Left lobe of liver (tissue), 2 donors: ENCODE results near the gene MUL1. TPM values are rescaled to one million over a fixed set of nuclear protein-coding genes. Genes with fewer than 3 reads are reported as not detected.

Experiments
- ATAC-seq: fragments of 200-7000 bp; cut with Tn5 transposase; one replicate; pipeline ENCODE4 v1.9.1; 2020; ENCODE audit warnings: mild to moderate bottlenecking, moderate library complexity
- DNase-seq: peaks from one replicate; pipeline ENCODE4 v3.0.0-alpha.2; 2020; ENCODE audit warnings: low spot score
- total RNA-seq: library from RNA; stranded (reverse); gene quantifications from one replicate; pipeline ENCODE4 v1.2.1, GENCODE V29; 2021
- donor health status: DM: no; HTN: no; CAD: no; lungs with moderate emphysema.
- donor health status: DM: no; HTN: yes; CAD: no.

MUL1 gene, protein sequence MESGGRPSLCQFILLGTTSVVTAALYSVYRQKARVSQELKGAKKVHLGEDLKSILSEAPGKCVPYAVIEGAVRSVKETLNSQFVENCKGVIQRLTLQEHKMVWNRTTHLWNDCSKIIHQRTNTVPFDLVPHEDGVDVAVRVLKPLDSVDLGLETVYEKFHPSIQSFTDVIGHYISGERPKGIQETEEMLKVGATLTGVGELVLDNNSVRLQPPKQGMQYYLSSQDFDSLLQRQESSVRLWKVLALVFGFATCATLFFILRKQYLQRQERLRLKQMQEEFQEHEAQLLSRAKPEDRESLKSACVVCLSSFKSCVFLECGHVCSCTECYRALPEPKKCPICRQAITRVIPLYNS
- total RNA-seq: 16.9 TPM

DNA sequence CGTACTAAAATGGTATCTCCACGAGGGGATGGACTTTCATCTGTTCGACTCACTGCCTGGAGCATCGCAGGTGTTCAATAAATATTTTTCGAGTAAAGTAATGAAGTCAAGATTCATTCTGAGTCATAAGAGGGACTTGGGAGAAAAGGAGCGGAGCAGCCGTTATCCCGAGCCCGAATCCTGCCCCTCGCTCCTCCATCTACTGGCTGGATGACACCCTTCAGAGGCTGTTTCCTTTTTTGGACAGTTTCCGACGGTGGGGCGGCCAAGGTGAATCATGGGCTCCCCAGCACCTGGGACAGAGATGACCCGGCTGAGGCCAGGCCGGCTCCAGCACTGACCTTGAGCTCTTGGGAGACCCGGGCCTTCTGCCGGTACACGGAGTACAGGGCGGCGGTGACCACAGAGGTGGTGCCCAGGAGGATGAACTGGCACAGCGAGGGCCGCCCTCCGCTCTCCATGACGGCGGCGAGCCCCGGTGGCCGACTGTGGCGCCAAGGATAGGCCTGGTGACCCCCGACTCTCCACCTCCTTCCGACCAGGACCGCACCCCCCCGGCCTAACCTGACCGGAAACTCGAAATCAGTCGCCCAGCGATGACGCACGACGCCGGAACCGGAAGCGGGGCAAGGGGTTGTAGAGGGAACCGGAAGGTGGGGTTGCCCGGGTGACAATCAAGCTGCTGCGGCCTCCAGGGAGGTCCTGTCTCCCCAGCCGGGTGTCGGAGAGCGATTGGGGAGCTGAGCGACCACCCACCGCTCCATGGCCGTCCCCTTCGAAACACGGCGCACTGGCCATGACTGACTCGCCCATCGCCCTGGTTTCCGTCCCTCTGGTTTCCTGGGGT lies at the start of gene MUL1:
MUL1 (minus strand) TSS at position 588 of the 847 bp plus-strand sequence; CDS start at position 461, 127 bp downstream.
- peak; percentile 98 for ATAC-seq
- peak; percentile 96 for DNase-seq

DNA sequence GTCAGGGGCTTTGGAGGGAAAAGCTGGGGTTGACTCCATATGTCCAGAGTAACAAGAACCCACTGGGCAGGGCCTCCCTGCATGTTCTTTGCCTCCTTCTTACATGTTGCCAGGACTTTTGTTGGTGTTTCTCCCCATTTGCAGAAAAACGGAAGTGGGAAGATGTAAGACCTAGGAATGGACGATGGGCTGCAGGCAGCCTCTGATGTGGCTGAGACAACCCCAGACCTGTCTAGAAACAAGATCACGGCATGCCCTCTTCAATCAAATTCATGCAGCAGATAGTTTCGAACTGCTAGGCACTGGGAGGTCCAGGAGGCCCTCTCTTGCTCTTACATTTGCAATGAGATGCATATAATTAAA lies 47.8 kb upstream of the MUL1 start:
- ATAC-seq (no peak), DNase-seq (no peak)

DNA sequence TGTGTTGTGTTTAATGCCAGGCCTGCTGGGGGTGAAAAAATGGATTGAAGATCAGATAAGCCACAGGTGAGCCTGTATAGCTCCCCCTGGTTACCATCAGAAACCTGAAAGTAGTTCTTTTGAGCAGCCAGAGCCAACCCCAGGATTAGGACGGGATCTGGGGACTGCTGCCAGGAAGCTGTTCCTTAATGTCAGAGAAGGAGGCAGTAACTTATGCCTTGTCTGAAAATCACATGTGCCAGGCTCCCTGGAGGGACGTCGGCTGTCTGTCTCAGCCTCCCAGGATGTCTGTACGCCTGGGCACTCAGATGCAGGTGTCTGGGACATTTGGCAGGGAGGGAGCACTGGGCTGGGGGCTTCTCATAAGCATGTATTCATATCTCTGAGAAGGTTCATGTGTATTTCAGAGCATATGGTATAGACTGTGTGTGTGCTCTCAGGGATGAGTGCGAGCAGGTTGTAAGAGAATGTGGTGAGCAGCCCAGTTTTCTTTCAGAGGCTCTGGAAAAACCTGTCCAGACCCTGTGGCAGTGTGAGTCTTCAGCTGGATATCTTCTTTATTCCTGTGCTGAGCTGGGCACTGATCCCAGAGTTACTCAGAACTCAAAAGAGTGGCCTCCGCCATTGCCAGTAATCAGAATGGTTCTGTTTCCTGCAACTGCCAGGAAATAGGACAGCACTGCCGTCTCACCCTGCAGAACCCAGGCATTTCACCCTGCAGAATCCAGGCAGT lies 47.2 kb upstream of the MUL1 start:
- no peak for DNase-seq
- no peak for ATAC-seq

DNA sequence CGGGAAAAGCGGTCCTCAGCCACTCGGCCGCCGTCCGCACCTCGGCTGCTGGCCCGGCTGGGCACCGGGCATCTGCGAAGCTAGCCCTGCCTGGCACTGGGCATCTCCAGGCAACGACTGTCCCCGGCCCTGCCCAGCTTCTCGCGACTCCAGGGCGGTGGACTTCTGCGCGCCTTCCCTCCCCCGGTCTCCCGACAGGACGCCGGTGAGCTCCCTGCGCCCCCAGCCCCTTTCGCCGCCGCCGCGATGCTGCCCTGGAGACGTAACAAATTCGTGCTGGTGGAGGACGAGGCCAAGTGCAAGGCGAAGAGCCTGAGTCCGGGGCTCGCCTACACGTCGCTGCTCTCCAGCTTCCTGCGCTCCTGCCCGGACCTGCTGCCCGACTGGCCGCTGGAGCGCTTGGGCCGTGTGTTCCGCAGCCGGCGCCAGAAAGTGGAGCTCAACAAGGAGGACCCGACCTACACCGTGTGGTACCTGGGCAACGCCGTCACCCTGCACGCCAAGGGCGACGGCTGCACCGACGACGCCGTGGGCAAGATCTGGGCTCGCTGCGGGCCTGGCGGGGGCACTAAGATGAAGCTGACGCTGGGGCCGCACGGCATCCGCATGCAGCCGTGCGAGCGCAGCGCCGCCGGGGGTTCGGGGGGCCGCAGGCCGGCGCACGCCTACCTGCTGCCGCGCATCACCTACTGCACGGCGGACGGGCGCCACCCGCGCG lies 44.9 kb upstream of the MUL1 start:
- ATAC-seq: peak; percentile 21
- no peak for DNase-seq

DNA sequence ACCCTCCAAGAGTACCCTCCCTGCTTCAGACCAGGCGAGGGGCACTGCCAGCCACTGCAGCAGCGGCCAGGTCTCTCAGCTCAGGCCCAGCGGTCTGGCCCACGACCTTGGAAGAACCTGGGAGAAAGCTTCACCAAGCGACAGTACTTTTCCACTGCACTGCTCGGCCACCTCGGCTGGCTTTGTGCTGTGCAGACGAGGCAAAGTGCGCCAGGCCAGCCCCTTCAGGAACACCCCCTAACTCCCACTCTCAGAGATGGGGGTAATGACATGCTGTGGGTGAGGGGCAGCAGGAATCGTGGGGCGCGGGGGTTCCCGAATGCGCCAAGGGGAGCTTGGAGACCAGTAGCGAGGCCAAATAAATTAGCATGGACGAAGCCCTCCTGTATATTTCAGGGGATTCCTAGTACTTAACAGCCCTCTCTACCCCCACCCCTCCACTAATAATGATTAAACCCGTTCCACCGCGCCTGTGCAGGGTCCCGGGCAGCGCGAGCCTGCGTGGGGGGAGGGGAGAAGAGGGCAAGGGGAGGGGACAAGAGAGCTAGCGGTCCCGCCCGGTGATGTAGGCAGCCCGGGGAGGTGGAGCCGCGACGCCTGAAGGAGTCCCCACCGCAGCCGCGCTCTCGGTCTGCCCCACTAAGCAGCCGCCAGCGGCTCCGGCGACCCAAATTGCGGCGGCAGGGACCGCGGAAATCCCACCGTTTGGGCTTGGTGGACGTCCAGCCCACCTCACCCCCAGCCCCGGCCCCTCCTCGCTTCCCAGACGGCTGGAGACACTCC lies 44.2 kb upstream of the MUL1 start, which contains the start of gene FAM43B:
FAM43B (plus strand) TSS at position 629 of the 783 bp plus-strand sequence. CDS start 401 bp downstream, outside the sequence.
- DNase-seq: no peak
- peak; percentile 73 for ATAC-seq

DNA sequence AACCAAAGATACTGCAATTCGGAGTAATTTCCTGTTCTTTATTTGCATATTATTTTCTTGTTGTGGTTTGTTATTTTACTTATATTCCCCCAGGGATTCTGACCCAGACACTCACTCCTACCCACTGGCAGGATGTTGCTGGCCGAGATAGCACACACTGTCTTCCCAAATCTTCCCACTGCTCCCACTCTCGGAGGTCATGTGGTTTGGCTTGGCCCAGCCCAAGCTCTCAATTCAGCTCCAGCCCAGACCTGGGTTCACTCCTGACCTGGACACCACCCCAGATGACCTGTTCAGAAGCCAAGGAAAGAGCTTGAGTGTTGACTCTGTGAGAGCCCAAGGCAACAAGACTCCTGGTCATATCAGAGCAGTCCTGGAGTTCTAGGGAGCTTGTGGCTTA lies 43.2 kb upstream of the MUL1 start:
- ATAC-seq (no peak), DNase-seq (no peak)

DNA sequence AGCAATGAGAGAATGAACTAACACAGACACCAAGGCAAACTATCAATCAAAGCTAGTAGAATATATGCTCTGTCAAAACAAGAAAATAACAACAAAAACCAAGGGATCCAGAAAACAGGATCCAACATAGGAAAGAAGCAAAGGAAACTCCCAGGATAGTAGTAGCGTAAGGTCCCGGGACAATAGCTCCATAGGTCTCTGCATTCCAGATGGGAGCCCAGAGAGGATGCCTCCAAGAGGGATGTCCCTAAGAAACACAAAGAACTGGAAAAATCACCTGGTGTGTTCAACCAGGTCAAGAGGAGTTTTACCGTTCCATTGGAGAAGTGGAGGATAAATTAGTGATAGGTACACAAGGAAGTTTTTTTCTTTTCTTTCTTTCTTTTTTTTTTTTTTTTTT lies 38.7 kb upstream of the MUL1 start:
- ATAC-seq: no peak
- DNase-seq: no peak

DNA sequence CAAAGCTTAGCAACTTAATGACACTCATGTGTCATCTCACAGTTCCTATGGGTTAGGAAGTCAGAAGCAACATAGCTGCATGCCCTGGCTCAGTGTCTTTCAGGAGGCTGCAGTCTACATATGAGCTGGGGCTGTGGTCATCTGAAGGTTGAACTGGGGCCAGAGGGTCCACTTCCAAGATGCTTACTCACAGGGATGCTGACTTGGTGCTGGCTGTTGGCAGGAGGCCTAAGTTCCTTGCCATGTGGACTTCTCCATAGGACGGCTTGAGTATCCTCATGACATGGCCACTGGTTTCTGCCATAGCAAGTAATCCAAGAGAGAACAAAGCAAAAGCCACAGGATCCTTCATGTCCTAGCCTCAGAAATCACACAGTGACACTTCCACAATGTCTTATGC lies 32.3 kb upstream of the MUL1 start:
- no peak for DNase-seq
- no peak for ATAC-seq

DNA sequence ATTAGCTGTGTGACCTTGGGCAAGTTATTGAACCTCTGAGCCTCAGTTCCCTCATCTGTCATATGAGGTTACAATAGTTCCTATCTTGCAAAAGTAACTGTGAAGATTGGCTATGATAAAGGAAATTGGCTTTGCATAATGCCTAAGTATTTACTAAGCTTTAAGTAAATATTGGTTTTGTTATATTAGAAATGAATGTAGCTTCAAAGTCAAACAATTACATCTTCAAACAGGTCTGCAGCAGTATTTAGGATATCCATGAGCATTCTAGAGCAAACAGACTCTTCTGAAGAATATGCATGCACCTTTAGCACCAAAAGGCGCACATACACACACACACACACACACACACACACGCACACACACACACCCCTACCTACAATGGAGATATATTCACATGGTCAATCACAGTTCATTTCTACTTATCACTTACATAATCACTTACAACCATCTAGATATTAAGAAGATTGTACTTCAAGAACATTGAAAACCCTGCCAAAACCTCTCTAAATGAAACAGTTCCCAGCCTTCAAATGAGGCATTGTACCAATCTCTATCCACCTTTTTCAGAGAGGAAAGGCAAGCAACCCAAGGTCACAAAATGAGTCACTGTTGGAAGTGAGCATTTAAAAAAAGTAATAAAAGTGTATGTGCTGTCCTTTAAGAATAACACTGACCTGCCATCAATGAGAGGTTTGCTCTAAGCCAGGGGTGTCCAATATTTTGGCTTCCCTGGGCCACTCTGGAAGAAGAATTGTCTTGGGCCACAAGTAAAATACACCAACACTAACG lies 31.0 kb upstream of the MUL1 start:
- ATAC-seq (no peak), DNase-seq (no peak)

DNA sequence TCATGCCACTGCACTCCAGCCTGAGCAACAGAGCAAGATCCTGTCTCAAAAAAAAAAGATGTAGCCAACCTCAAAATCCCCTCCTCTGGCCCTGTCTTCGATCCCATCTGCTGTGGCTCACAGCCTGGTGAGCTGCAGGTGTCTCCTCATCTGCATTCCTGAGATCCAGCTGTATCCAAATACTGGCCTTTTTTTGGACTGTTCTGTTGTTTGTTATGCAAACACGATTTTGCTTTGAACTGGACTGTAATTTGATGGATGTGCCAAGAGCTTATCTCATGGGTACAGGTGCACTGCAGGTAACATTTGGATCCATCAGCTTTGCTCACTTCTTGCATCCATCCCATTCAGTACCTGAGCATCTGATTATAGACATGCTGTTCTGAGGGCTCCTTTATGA lies 30.3 kb upstream of the MUL1 start:
- DNase-seq (no peak), ATAC-seq (peak; percentile 11)

DNA sequence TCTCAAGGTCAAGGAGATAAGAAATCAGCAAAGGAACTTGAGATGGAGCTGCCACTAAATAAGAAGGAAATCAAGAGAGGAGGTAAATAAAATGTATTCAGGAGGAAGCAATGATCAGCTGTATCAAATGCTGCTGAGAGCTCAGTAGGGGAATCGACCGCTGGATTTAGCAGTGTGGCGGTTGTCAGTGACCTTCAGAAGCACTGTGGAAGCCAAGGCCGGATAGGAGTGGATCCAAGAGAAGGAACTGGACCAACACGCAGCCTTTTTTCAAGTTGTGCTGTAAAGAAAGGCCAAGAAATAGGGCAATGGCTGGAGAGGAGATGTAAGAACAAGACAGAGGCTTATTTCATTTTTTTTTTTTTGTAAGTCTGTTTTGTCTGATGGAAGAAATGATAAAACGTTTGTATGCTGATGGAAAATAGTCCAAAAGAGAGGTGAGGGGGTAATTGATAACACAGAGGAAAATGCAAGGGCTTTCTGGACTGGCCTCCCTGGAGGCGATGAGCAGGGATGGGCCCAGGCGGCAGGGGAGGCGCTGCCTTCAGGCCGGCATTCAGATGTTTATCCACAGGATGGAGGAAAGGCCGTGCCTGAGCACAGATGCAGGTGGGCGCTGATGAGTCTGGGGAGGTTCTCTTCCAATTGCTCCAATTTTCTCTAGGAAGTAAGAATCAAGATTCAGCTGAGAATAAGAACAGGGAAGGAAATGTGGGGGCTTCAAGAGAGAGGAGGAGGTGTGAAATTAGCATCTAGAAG lies 26.9 kb upstream of the MUL1 start:
- ATAC-seq (no peak), DNase-seq (no peak)

DNA sequence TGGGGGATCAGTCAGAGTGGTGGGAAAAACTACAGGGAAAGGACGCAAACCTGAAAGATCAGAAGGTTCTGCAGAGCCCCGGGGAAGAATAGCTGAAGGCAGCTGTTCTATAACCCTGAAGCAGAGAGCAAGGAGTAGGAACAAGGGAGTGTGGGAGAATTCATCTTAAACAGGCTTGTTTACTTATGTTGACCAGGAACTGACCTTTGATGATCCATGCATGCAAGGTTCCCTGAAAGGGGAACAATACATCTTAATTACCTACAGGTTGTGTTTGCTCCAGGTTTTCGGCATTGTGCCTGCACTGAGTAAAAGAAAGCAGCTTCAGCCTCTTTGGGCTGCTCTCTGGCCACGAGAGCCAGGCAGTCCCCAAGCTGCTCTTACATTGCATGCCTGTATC lies 25.7 kb upstream of the MUL1 start:
- no peak for ATAC-seq

DNA sequence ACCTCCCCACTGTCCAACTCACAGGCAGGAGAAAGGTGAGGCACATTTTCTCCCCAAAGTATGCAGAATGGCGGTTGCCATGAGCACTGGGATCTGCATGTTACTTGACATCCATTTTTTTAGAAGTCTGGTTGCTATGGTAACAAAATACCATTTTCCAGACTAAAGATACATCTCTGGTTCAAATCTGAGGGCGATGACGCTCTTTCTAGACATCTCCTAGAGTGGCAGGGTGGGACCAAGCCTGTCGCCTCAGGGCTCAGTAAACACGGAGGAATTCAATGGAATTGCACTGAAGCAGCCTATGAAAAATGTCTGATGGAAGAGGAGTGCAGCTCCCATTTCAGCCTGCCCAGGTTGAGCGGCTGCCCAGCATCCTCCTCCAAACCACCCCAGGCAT lies 22.9 kb upstream of the MUL1 start:
- DNase-seq (no peak), ATAC-seq (no peak)

More for the DNA sequence above, 25.7 kb upstream of the MUL1 start:
- no peak for DNase-seq

DNA sequence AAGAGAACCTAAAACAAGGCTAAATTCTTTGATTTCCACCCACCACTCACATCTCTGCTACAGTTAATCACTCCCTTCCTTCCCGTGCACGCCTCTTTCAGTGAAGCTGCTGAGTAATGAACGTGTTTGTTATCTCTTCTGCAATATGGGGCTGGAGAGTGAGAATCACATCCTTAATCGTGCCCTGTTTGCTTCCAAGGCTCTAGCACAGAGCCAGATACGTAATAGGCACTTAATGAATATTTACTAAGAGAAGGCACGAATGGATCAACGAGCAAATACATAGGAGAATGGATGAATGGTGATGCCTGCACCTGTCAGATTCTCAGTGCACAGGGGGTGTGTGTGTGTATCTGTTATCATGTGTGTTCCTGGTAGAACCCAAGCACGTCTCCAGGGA lies 22.4 kb upstream of the MUL1 start:
- ATAC-seq: no peak
- no peak for DNase-seq

DNA sequence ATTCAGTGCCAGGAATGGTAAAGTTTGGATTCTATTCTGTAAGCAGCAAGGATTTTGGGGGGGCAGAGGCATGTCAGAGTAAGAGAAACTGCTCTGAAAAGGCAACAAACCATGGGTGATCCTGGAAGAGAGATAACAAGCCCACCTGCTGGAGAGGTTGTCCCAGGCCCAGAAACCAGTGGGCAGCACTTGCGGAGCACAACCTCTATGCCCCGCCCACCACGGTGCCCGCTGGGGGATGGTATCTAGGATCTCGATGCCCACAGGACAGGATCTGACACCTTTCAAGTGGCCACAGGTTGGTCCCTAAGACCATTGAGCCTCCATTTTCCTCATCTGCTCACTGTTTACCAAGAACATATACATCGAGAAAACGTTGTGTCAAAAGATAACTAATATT lies 20.3 kb upstream of the MUL1 start:
- ATAC-seq (no peak), DNase-seq (no peak)

DNA sequence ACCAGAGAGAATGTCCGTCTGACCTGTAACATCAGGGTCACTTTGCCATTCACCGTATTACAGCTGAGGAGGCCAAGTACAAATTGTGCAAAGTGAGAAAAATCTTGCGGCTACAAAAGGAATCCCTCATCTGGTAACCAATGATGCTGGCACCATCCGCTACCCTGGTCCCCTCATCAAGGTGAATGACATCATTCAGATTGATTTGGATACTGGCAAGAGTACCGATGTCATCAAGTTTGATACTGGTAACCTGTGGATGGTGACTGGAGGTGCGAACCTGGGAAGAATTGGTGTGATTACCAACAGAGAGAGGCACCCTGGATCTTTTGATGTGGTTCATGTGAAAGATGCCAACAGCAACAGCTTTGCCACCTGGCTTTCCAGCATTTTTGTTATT lies 18.3 kb upstream of the MUL1 start:
- DNase-seq (no peak), ATAC-seq (no peak)

DNA sequence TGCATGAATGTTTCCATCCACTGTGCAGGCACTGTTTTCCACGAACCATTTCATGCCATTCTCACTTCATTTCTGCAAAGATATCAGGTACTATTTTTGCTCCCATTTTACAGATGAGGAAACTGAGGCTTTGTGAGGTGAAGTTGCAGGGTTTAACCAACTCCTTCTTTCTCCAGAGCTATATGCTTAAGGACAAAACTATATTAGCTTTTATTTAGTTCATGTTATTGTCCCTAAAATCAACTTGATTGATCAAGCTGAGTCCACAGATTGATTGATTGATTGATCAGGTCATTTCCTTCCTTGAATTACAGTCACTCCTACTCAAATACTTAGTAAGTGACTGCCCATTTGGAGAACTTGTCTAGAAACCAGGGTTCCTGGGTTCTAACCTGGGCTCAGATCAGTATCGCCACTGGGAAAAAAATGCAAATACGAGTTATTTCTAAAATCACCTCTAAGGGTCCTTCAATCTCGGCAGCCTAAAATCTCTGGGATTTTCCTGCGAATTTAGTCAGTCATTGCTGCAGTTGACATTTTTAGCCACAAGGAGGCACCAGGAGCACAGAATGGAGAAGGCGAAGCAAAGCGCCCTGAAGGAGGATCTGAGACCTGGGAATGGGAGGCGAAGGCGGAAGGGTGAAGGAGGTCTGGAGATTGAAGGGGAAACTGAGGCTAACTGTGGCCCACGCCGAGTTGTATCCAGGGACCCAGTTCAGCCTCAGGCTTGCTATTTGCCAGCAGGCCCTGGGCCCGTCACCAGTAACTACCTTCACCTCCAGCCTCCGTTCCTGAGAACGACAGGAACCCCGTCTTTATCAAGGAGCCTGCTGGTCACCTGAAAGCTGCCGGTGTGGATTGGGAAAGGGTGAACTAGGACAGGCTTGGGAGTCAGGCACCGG lies 14.3 kb upstream of the MUL1 start:
- ATAC-seq (peak; percentile 95), DNase-seq (peak; percentile 64)
